Bladder microvascular endothelial cell (primary cell): Measurements from ENCODE around the gene GON7. TPM values are rescaled to one million over a fixed set of nuclear protein-coding genes. Genes with fewer than 3 reads are reported as not detected.

ENCODE experiments used
- total RNA-seq: library from RNA; depleted of rRNA; stranded (reverse); fragments of >200 nt; gene quantifications from 2 replicates; pipeline ENCODE4 v1.2.3, GENCODE V29; 2014

The GON7 gene, protein sequence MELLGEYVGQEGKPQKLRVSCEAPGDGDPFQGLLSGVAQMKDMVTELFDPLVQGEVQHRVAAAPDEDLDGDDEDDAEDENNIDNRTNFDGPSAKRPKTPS
- total RNA-seq: 13.6 and 16.0 TPM in 2 replicates

DNA sequence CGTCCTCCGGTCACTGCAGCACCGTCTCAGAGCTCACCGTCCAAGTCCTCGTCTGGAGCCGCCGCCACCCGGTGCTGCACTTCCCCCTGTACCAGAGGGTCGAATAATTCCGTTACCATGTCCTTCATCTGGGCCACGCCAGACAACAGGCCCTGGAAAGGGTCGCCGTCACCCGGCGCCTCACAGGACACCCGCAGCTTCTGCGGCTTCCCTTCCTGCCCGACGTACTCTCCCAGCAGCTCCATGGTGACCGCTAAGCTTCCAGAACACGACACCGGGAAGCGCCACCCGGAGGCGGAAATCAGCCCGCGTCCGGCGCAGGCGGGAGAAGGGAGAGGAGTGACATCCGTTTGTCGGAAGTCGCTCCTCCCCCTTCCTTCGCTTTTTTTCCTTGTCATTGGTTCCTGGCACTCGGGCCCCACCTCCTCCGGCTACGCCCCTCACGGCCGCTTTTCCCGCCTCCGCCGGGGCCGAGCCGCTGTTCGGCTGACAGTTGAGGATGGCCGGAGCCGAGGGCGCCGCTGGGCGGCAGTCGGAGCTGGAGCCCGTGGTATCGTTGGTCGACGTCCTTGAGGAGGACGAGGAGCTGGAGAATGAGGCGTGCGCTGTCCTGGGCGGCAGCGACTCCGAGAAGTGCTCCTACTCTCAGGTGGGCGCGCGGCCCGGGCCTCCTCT lies at the start of gene GON7, which contains the start of gene UBR7:
TSS of gene GON7 (minus strand) at position 273 of the 675 bp plus-strand sequence. CDS start at position 245, 28 bp downstream.
TSS of gene UBR7 (plus strand) at position 464 of the 675 bp plus-strand sequence. CDS start at position 500, 36 bp downstream.

DNA sequence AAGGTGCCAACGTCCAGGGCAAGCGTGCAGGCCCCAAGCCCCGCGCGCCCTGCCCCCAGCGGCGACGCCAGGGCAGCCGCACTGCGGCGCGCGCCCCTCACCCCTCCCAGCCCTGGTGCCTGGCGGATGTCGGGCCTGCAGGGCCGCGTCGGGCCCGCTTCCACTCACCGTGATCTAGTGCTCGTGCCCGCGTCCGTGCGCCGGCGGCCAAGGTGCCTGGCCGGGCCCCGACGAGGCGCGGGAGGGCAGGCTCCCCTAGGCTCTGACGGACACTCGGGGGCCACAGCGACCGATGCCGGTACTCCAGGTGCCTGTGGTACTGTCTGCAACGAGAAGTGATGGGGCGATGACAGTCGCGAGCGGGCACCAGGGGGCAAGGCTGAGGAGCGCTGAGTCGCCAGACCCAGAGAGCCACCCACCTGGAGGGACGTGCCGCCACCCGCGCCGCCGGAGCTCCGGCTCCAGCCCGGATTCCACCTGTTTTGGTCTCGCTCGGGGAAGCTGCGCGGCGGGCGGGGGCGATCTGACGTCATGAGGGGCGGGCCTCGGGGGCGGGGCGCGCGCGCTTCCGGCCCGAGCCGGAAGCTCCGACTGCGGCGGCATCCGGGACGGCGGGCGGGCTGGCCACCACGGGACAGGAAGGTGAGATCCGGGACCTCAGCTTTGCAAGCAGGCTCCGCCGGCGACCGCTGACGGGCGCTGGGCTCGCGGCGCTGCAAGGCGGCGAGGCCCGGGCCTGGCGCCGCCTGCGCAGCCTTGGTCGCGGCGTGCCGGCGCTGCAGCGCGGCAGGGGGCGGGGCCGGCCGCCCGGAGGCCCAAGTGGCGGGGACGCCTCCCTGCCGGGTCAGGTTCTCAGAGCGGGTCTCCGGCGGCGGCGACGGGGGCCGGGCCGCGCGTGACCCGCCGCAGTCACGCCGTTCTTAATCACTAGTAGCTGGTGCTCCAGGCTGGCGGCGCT lies 22.2 kb downstream of the GON7 start, which contains the start of the genes LYSET and MOAP1:
TSS of gene LYSET (plus strand) at position 927 of the 958 bp plus-strand sequence. CDS start 89 bp downstream, outside the sequence.
TSS of gene MOAP1 (minus strand) at position 507 of the 958 bp plus-strand sequence. CDS start 655 bp downstream, outside the sequence.

Other genes with a start within 250 kb of the GON7 start
- 18.1 and 34.5 TPM in 2 replicates for gene ITPK1, start 91.1 kb downstream of the GON7 start, total RNA-seq
- 14.1 and 27.1 TPM in 2 replicates for gene MOAP1, start 22.2 kb downstream of the GON7 start, total RNA-seq
- gene LYSET, start 21.7 kb downstream of the GON7 start, total RNA-seq: 5.2 and 12.2 TPM in 2 replicates
- gene UBR7, start 191 bp upstream of the GON7 start, total RNA-seq: 41.4 and 58.7 TPM in 2 replicates
- 13.9 and 30.8 TPM in 2 replicates for gene BTBD7, start 126.0 kb upstream of the GON7 start, total RNA-seq
- not detected in 2 replicates for gene COX8C, start 140.1 kb upstream of the GON7 start, total RNA-seq
- gene UNC79, start 223.9 kb upstream of the GON7 start, total RNA-seq: 0.06 TPM in 1 of 2 replicates, not detected in the other